Esophagus muscularis mucosa (tissue), 4 donors: ENCODE results near the gene SYT11. TPM values are rescaled to one million over a fixed set of nuclear protein-coding genes. Genes with fewer than 3 reads are reported as not detected.

Experiments used
- DNase-seq: peaks from one replicate; pipeline ENCODE4 v3.0.0-alpha.2; 2017; ENCODE audit errors: extremely low spot score
- H3K27ac ChIP-seq, 4 donors: fragments of 200-600 bp; sonication (generic); replicated peaks in 1 of 4; 1 replicate in 3 of 4; 2 replicates in 1 of 4; pipeline ENCODE4 v1.5.1; 2016 to 2019; ENCODE audit warnings: mild to moderate bottlenecking in 1 of 4
- H3K27me3 ChIP-seq, 4 donors: fragments of 200-600 bp; sonication (generic); one replicate each; pipeline versions ENCODE4 v1.5.1 to v1.6.0; 2016 to 2019
- H3K36me3 ChIP-seq, 4 donors: fragments of 200-600 bp; sonication (generic); one replicate each; pipeline ENCODE4 v1.5.1; 2016 to 2019
- H3K4me1 ChIP-seq, 4 donors: fragments of 200-600 bp; sonication (generic); one replicate each; pipeline ENCODE4 v1.5.1; 2016 to 2019
- H3K4me3 ChIP-seq, 4 donors: fragments of 200-600 bp; sonication (generic); 1 replicate in 2 of 4; 2 replicates in 2 of 4; pipeline ENCODE4 v1.5.1; 2016 to 2019; ENCODE audit warnings: mild to moderate bottlenecking in 4 of 4, moderate library complexity in 1 of 4
- H3K9me3 ChIP-seq, 4 donors: fragments of 200-600 bp; sonication (generic); 1 replicate in 3 of 4; 2 replicates in 1 of 4; pipeline ENCODE4 v1.5.1; 2016 to 2019
- CTCF ChIP-seq, 3 experiments: fragments of 200-600 bp in 2 of 3; fragments of 450-650 bp in 1 of 3; sonication (generic) in 2 of 3; IDR thresholded peaks; one replicate each; pipeline ENCODE4 v1.5.1; 2017 to 2019; ENCODE audit warnings: antibody characterized with exemption in 3 of 3, mild to moderate bottlenecking in 2 of 3, moderate library complexity in 1 of 3
- EP300 ChIP-seq: sonication (generic); formaldehyde crosslinking; IDR thresholded peaks from one replicate; pipeline ENCODE4 v1.6.1; 2017; ENCODE audit warnings: antibody characterized with exemption
- POLR2A ChIP-seq: fragments of 450-650 bp; IDR thresholded peaks from one replicate; pipeline ENCODE4 v1.6.1; 2017; ENCODE audit warnings: antibody characterized with exemption, moderate library complexity, mild to moderate bottlenecking, low read depth
- POLR2AphosphoS5 ChIP-seq, 2 donors: sonication (generic); formaldehyde crosslinking; IDR thresholded peaks; one replicate each; pipeline ENCODE4 v1.6.1; 2017; ENCODE audit warnings: antibody characterized with exemption in 2 of 2
- WGBS: methylation state at CpG from one replicate; pipeline ENCODE4 v1.1.5; 2018; 5-methylcytosine and 5-hydroxymethylcytosine counted together
- intact Hi-C: fragments of 100-400 bp; cut with DNase I; formaldehyde crosslinking; loops from one replicate; pipeline ENCODE4 v1.15.1; 2023
- total RNA-seq, 4 donors: library from RNA; depleted of rRNA; stranded (reverse); fragments of >200 nt; gene quantifications; one replicate each; pipeline versions ENCODE4 v1.1.0 to v1.2.1, GENCODE V29; 2016

The SYT11 gene
- total RNA-seq, 4 donors from 2014 or later: 8.3 to 25.2 (median 20.3) TPM

- H3K27ac ChIP-seq: peak overlapping the region; percentile 79 to 92 (median 88)
- intact Hi-C loops: loop anchor here (10.0 kb wide), 1 partner anchor 55 kb away; the partner anchor contains the start of gene RIT1
- no peaks in the 10 kb centered on the region for H3K27me3 ChIP-seq
- WGBS: 1% methylated on average over 28 of the region's 35 CpGs
- TF ChIP-seq POLR2A: no peak
- TF ChIP-seq POLR2AphosphoS5 (IDR thresholded peaks at IDR 0.05): peak; percentile 55 to 67
- no peak for DNase-seq
- no peaks in the 10 kb centered on the region for H3K9me3 ChIP-seq
- H3K4me1 ChIP-seq: peaks cover 22 to 47% (median 43%) of the 10 kb centered on the region in 4 donors
- H3K36me3 ChIP-seq: peaks cover 0 to 3% (median 0%) of the 10 kb centered on the region in 4 donors
- H3K4me3 ChIP-seq: peak overlapping the region; percentile 50 to 56 (median 54)
These were observed 809 bp downstream of the SYT11 start for GRCh38 chr1:155859881-155860871.

GRCh38 chr1:155860970-155861510, 1.7 kb downstream of the SYT11 start:
- no peak for TF ChIP-seq POLR2A
- no peak for TF ChIP-seq EP300
- TF ChIP-seq CTCF (IDR thresholded peaks at IDR 0.05): no peak
- no peak for TF ChIP-seq POLR2AphosphoS5 (IDR thresholded peaks at IDR 0.05)
- Histone ChIP-seq H3K4me1 (peaks cover 21 to 42% (median 38%) of the 10 kb centered on the region in 4 donors), H3K9me3 (no peaks in the 10 kb centered on the region), H3K27me3 (no peaks in the 10 kb centered on the region), H3K36me3 (no peaks in the 10 kb centered on the region), H3K4me3 (peak overlapping the region; percentile 50 to 56 (median 54)), H3K27ac (peak overlapping the region; percentile 79 to 92 (median 88))
- intact Hi-C loops: loop anchor here (10.0 kb wide), 1 partner anchor 54 kb away; the partner anchor contains the start of gene RIT1
- no peak for DNase-seq
- 53% methylated on average over 2 of the region's 2 CpGs for WGBS

- Histone ChIP-seq H3K36me3 (no peaks in the 10 kb centered on the region), H3K9me3 (no peaks in the 10 kb centered on the region), H3K27me3 (no peaks in the 10 kb centered on the region), H3K4me1 (peaks cover 15 to 35% (median 31%) of the 10 kb centered on the region in 4 donors), H3K4me3 (no peak overlapping the region), H3K27ac (peak overlapping the region in 1 of 4 donors; percentile 92)
- DNase-seq: no peak
- TF ChIP-seq EP300: no peak
- TF ChIP-seq POLR2AphosphoS5 (IDR thresholded peaks at IDR 0.05): no peak
- no peak for TF ChIP-seq POLR2A
- no peak for TF ChIP-seq CTCF (IDR thresholded peaks at IDR 0.05)
- intact Hi-C loops: loop anchor here (10.0 kb wide), 1 partner anchor 53 kb away; the partner anchor contains the start of gene RIT1
- WGBS: 100% methylated on average over 2 of the region's 2 CpGs
These were observed 2.5 kb downstream of the SYT11 start for GRCh38 chr1:155861896-155862295.

- H3K4me3 ChIP-seq: no peak overlapping the region
- H3K36me3 ChIP-seq: peaks cover 0 to 11% (median 6%) of the 10 kb centered on the region in 4 donors
- TF ChIP-seq CTCF (IDR thresholded peaks at IDR 0.05) (no peak), POLR2AphosphoS5 (IDR thresholded peaks at IDR 0.05) (no peak), POLR2A (no peak), EP300 (no peak)
- H3K27me3 ChIP-seq: no peaks in the 10 kb centered on the region
- H3K9me3 ChIP-seq: no peaks in the 10 kb centered on the region
- peaks cover 14 to 18% (median 16%) of the 10 kb centered on the region in 4 donors for H3K4me1 ChIP-seq
- intact Hi-C loops: loop anchor here (10.0 kb wide), 1 partner anchor 50 kb away; the partner anchor contains the start of gene RIT1
- no peak for DNase-seq
- H3K27ac ChIP-seq: no peak overlapping the region
These were observed 5.0 kb downstream of the SYT11 start for GRCh38 chr1:155864393-155864792.

GRCh38 chr1:155867766-155868165, 8.4 kb downstream of the SYT11 start:
- no peak for DNase-seq
- H3K9me3 ChIP-seq: no peaks in the 10 kb centered on the region
- TF ChIP-seq EP300: no peak
- no peak for TF ChIP-seq POLR2AphosphoS5 (IDR thresholded peaks at IDR 0.05)
- TF ChIP-seq CTCF (IDR thresholded peaks at IDR 0.05): no peak
- no peak for TF ChIP-seq POLR2A
- H3K4me3 ChIP-seq: no peak overlapping the region
- intact Hi-C loops: loop anchor here (10.0 kb wide), 1 partner anchor 47 kb away; the partner anchor contains the start of gene RIT1
- 88% methylated on average over 8 of the region's 8 CpGs for WGBS
- peaks cover 0 to 13% (median 9%) of the 10 kb centered on the region in 4 donors for H3K4me1 ChIP-seq
- H3K36me3 ChIP-seq: peaks cover 0 to 16% (median 7%) of the 10 kb centered on the region in 4 donors
- H3K27me3 ChIP-seq: no peaks in the 10 kb centered on the region
- H3K27ac ChIP-seq: no peak overlapping the region
